Tibial artery (tissue), 4 donors: ENCODE measurements around the gene MRAS.
"Not testable (repeated sequence)": the region's sequence is repeated elsewhere in the genome, so short reads cannot be mapped to it uniquely, and the experiment has no call there.

Experiments
- DNase-seq, 2 donors: peaks; one replicate each; pipeline ENCODE4 v3.0.0-alpha.2; 2019
- H3K27ac ChIP-seq, 2 donors: fragments of 200-600 bp; sonication (generic) in 1 of 2; 1 replicate in 1 of 2; 2 replicates in 1 of 2; pipeline ENCODE4 v1.5.1; 2018 to 2019; ENCODE audit warnings: mild to moderate bottlenecking in 1 of 2
- H3K27me3 ChIP-seq, 2 donors: fragments of 200-600 bp; sonication (generic) in 1 of 2; one replicate each; pipeline versions ENCODE4 v1.5.1 to v1.6.0; 2016 to 2019
- H3K36me3 ChIP-seq, 3 donors: fragments of 200-600 bp; sonication (generic) in 2 of 3; one replicate each; pipeline ENCODE4 v1.5.1; 2016 to 2019; ENCODE audit warnings: mild to moderate bottlenecking in 2 of 3
- H3K4me1 ChIP-seq, 4 donors: fragments of 200-600 bp; sonication (generic) in 2 of 4; 1 replicate in 3 of 4; 2 replicates in 1 of 4; pipeline ENCODE4 v1.5.1; 2016 to 2019
- H3K4me3 ChIP-seq, 2 donors: fragments of 200-600 bp; sonication (generic) in 1 of 2; 1 replicate in 1 of 2; 2 replicates in 1 of 2; pipeline ENCODE4 v1.5.1; 2018 to 2019; ENCODE audit warnings: mild to moderate bottlenecking in 2 of 2
- H3K9me3 ChIP-seq, 3 donors: fragments of 200-600 bp; sonication (generic) in 1 of 3; one replicate each; pipeline ENCODE4 v1.5.1; 2016 to 2019
- intact Hi-C: fragments of 100-400 bp; cut with DNase I; formaldehyde crosslinking; loops from one replicate; pipeline ENCODE4 v1.15.0; 2023; ENCODE audit warnings: low total_unique reads
- TF ChIP-seq, protein P1 (sequence below), 2 experiments: fragments of 200-600 bp in 1 of 2; fragments of 450-650 bp in 1 of 2; IDR thresholded peaks; one replicate each; pipeline ENCODE4 v1.5.1; 2017 to 2019; ENCODE audit warnings: antibody characterized with exemption in 2 of 2, mild to moderate bottlenecking in 1 of 2, moderate library complexity in 1 of 2

MRAS gene

DNA sequence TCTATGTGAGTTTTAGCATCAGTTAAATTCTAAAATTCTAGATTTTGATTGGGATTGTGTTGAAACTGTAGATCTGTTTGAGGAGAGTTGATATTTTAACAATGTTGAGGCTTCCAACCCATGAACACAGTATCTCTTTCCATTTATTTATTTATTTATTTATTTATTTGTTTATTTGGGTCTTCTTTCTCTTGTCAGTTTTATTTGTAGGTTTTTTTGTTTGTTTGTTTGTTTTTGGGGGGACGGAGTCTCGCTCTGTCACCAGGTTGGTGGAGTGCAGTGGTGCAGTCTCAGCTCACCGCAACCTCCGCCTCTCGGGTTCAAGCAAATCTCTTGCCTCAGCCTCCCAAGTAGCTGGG is 25.3 kb downstream of the MRAS start:
- Histone ChIP-seq H3K9me3 (no peaks in the 10 kb centered on the region), H3K4me1 (peaks cover 0 to 21% (median 12%) of the 10 kb centered on the region in 4 donors), H3K36me3 (peaks cover 0 to 8% (median 7%) of the 10 kb centered on the region in 3 donors), H3K4me3 (no peak overlapping the region), H3K27ac (no peak overlapping the region), H3K27me3 (no peaks in the 10 kb centered on the region)
- intact Hi-C loops = no loop called here
- TF ChIP-seq, protein P1, sequence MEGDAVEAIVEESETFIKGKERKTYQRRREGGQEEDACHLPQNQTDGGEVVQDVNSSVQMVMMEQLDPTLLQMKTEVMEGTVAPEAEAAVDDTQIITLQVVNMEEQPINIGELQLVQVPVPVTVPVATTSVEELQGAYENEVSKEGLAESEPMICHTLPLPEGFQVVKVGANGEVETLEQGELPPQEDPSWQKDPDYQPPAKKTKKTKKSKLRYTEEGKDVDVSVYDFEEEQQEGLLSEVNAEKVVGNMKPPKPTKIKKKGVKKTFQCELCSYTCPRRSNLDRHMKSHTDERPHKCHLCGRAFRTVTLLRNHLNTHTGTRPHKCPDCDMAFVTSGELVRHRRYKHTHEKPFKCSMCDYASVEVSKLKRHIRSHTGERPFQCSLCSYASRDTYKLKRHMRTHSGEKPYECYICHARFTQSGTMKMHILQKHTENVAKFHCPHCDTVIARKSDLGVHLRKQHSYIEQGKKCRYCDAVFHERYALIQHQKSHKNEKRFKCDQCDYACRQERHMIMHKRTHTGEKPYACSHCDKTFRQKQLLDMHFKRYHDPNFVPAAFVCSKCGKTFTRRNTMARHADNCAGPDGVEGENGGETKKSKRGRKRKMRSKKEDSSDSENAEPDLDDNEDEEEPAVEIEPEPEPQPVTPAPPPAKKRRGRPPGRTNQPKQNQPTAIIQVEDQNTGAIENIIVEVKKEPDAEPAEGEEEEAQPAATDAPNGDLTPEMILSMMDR (IDR thresholded peaks at IDR 0.05) = no peak
- peak in 1 of 2 donors; percentile 28 for DNase-seq

DNA sequence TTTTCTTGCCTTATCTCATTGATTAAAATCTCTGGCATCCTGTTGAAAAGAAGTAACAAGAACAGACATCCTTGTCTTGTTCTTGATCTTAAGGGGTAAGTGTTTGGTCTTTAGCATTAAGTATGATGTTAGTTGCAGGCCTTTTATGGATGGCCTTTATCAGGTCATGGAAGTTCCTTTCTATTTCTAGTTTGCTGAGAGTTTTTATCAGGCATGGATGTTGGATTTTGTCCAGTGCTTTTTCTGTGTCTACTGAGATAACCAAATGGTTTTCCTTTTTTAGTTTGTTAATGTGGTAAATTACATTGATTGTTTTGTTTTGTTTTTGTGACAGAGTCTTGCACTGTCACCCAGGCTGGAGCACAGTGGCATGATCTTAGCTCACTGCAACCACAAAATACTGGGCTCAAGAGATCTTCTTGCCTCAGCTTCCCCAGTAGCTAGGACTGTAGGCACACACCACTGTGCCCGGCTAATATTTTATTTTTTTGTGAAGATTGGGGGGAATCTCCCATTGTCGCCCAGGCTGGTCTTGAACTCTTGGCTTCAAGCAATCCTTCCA is 26.3 kb downstream of the MRAS start:
- TF ChIP-seq, protein P1 (IDR thresholded peaks at IDR 0.05) = no peak
- DNase-seq = peak in 1 of 2 donors; percentile 0

DNA sequence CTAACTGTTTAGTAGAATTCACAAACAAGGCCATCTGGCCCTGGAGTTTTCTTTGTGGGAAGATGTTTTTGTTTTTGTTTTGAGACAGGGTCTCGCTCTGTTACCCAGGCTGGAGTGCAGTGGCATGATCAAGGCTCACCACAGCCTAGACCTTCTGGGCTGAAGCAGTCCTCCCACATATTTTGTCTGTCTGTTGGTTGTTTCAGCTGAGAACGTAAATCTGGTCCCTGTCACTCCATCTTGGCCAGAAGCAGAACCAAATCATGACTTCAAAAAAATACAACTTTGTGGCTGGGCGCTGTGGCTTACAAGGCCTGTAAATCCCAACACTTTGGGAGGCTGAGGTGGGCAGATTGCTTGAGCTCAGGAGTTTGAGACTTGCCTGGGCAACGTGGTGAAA is 27.1 kb downstream of the MRAS start:
- Histone ChIP-seq H3K4me1 (peaks cover 0 to 12% (median 5%) of the 10 kb centered on the region in 4 donors), H3K27me3 (no peaks in the 10 kb centered on the region), H3K9me3 (no peaks in the 10 kb centered on the region), H3K4me3 (no peak overlapping the region), H3K36me3 (peaks cover 0 to 8% (median 7%) of the 10 kb centered on the region in 3 donors), H3K27ac (peak overlapping the region in 1 of 2 donors; percentile 40)
- TF ChIP-seq, protein P1 (IDR thresholded peaks at IDR 0.05) = no peak
- no peak for DNase-seq
- intact Hi-C loops = no loop called here

More for the DNA sequence above, 26.3 kb downstream of the MRAS start:
- no peak overlapping the region for H3K27ac ChIP-seq
- peaks cover 0 to 8% (median 7%) of the 10 kb centered on the region in 3 donors for H3K36me3 ChIP-seq
- intact Hi-C loops = no loop called here
- peaks cover 0 to 16% (median 5%) of the 10 kb centered on the region in 4 donors for H3K4me1 ChIP-seq
- H3K27me3 ChIP-seq = no peaks in the 10 kb centered on the region
- no peak overlapping the region for H3K4me3 ChIP-seq
- no peaks in the 10 kb centered on the region for H3K9me3 ChIP-seq

DNA sequence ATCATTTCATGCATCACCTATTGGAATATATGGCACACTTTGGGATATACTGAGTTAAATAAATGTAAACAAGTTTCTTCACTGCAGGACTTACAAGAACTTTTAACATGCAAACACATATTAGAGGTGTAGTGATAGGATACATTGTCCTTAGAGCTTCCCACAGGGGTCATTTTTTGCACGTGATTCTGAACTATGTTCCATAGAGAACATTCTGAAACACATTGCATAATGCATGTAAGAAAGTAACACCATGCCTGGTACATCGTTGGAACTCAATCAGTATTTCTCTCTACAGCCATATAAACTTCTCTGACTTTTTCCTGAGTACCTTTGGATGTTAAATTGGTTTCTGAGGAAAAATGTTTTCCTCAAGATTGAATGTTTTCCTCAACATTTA is 28.3 kb downstream of the MRAS start:
- Histone ChIP-seq H3K9me3 (no peaks in the 10 kb centered on the region), H3K4me3 (no peak overlapping the region), H3K27ac (no peak overlapping the region), H3K4me1 (peaks cover 0 to 20% (median 12%) of the 10 kb centered on the region in 4 donors), H3K27me3 (no peaks in the 10 kb centered on the region), H3K36me3 (peaks cover 0 to 8% (median 7%) of the 10 kb centered on the region in 3 donors)
- no peak for DNase-seq
- intact Hi-C loops = no loop called here
- TF ChIP-seq, protein P1 (IDR thresholded peaks at IDR 0.05) = no peak

DNA sequence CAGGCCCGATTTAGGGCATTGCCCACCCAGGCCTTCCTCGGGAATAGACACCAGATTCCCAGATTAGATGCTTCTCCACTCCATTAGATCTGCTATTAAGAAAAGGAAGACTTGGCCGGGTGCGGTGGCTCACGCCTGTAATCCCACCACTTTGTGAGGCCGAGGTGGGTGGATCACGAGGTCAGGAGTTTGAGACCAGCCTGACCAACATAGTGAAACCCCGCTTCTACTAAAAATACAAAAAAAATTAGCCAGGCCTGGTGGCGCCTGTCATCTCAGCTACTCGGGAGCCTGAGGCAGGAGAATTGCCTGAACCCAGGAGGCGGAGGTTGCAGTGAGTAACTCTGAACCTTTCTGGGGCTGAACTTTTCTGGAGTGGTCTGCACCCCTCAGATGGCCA is 28.8 kb downstream of the MRAS start:
- H3K9me3 ChIP-seq, H3K36me3 ChIP-seq, H3K27ac ChIP-seq, intact Hi-C loops, H3K4me3 ChIP-seq, DNase-seq, H3K27me3 ChIP-seq: not testable (repeated sequence)
- H3K4me1 ChIP-seq = peaks cover 0 to 25% (median 18%) of the 10 kb centered on the region in 4 donors

DNA sequence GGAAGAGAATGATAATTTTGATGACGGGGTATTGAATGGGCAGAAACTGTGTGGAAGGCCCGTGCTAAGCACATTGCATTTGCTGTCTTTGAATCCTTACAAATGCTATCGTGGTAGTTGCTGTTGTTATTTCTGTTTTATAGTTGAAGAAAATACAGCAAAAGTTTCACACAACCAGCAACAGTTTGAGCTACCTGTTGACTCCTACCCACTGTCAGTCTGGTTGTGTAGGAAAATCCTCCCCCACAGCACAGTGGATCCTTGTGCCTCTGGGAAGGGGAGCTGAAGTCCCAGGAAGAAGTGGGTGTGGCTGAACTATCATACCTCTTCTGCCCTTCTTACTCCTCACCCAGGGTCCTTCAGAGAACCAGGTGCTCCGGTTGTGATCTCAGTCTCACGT is 29.4 kb downstream of the MRAS start:
- no peak overlapping the region for H3K4me3 ChIP-seq
- TF ChIP-seq, protein P1 (IDR thresholded peaks at IDR 0.05) = no peak
- H3K27me3 ChIP-seq = no peaks in the 10 kb centered on the region
- intact Hi-C loops = no loop called here
- H3K27ac ChIP-seq = no peak overlapping the region
- H3K4me1 ChIP-seq = peaks cover 0 to 31% (median 23%) of the 10 kb centered on the region in 4 donors
- H3K9me3 ChIP-seq = no peaks in the 10 kb centered on the region
- H3K36me3 ChIP-seq = peaks cover 0 to 8% (median 7%) of the 10 kb centered on the region in 3 donors
- DNase-seq = peak in 1 of 2 donors; percentile 5
